Ovary (tissue), 9 donors: ENCODE results near the gene IMMP2L. TPM values are rescaled to one million over a fixed set of nuclear protein-coding genes. Genes with fewer than 3 reads are reported as not detected.

Source experiments
- DNase-seq, 5 donors: peaks; one replicate each; pipeline ENCODE4 v3.0.0-alpha.2; 2019 to 2020
- H3K27ac ChIP-seq, 2 donors: fragments of 200-600 bp; one replicate each; pipeline versions ENCODE4 v1.5.1 to v1.8.0; 2019 to 2022
- H3K27me3 ChIP-seq: fragments of 200-600 bp; one replicate; pipeline ENCODE4 v1.8.0; 2022
- H3K36me3 ChIP-seq: fragments of 200-600 bp; sonication (generic); one replicate; pipeline ENCODE4 v1.5.1; 2019
- H3K4me1 ChIP-seq: one replicate; pipeline ENCODE4 v1.8.1; 2013; ENCODE audit warnings: mild to moderate bottlenecking, moderate library complexity; ENCODE audit not compliant: insufficient read depth
- H3K4me3 ChIP-seq: fragments of 200-600 bp; sonication (generic); one replicate; pipeline ENCODE4 v1.5.1; 2017
- H3K9me3 ChIP-seq, 2 donors: fragments of 200-600 bp in 1 of 2; sonication (generic) in 1 of 2; one replicate each; pipeline versions ENCODE4 v1.5.1 to v1.8.1; 2013 to 2019; ENCODE audit warnings: mild to moderate bottlenecking in 1 of 2, moderate library complexity in 1 of 2
- CTCF ChIP-seq, 3 donors: fragments of 450-650 bp in 2 of 3; fragments of 200-600 bp in 1 of 3; IDR thresholded peaks; one replicate each; pipeline versions ENCODE4 v1.5.1 to v1.8.0; 2016 to 2022; ENCODE audit warnings: antibody characterized with exemption in 3 of 3, mild to moderate bottlenecking in 1 of 3
- EP300 ChIP-seq: sonication (generic); formaldehyde crosslinking; IDR thresholded peaks from one replicate; pipeline ENCODE4 v1.6.1; 2017; ENCODE audit warnings: antibody characterized with exemption
- POLR2A ChIP-seq: fragments of 450-650 bp; IDR thresholded peaks from one replicate; pipeline ENCODE4 v1.6.1; 2017; ENCODE audit warnings: antibody characterized with exemption, mild to moderate bottlenecking, moderate library complexity
- WGBS, 3 donors: extraction: QIAGEN DNeasy Blood & Tissue Kit in 1 of 3; methylation state at CpG; one replicate each; pipeline versions ENCODE4 v1.1.5 to v1.1.7; 2013 to 2017; 5-methylcytosine and 5-hydroxymethylcytosine counted together
- intact Hi-C, 4 donors: fragments of 100-400 bp; cut with DNase I; formaldehyde crosslinking; loops; one replicate each; pipeline versions ENCODE4 v1.11.0 to v1.15.1; 2022 to 2023
- polyA plus RNA-seq, 2 donors: library from polyadenylated mRNA; stranded (reverse); fragments of 200-250 nt in 1 of 2; fragments of 350-450 nt in 1 of 2; fragmentation: Illumina TruSeq in 1 of 2; extraction: RNeasy Lipid Tissue Mini Kit (QIAGEN cat#74804) in 1 of 2; gene quantifications; one replicate each; pipeline ENCODE4 v1.2.3, GENCODE V29; 2013 to 2014
- total RNA-seq, 7 donors: library from RNA; depleted of rRNA in 2 of 7; stranded (reverse); fragments of >200 nt in 2 of 7; fragmentation: NEBNext Ultra II Directional in 3 of 7; extraction: Animal tissue kit (Norgen Biotek cat#: 25700) in 3 of 7; gene quantifications; one replicate each; pipeline versions ENCODE4 v1.1.0 to v1.2.4, GENCODE V29; 2016 to 2023
- donor health status: DM: no; HTN: no; CAD: no; lungs with moderate emphysema.
- donor health status: DM: no; HTN: no; CAD: no.
- donor health status: Bipolar disorder and iron deficiency.
- donor health status: DM: yes; HTN: yes; CAD: no.
- donor health status: DM: no; HTN: no; CAD: no.
- donor health status: DM: yes; HTN: yes; CAD: no.

IMMP2L gene
- total and polyA plus RNA-seq, 9 donors, result 19.5 to 36.9 (median 29.9) TPM

GRCh38 chr7:111212857-111213523 is 349.3 kb downstream of the IMMP2L start:
- TF ChIP-seq POLR2A (no peak), EP300 (no peak), CTCF (IDR thresholded peaks at IDR 0.05) (no peak)
- Histone ChIP-seq H3K4me1 (no peaks in the 10 kb centered on the region), H3K9me3 (no peaks in the 10 kb centered on the region), H3K27me3 (no peaks in the 10 kb centered on the region), H3K36me3 (no peaks in the 10 kb centered on the region), H3K27ac (no peak overlapping the region), H3K4me3 (no peak overlapping the region)
- WGBS, 3 donors, result 96 to 98% (median 96%) methylated on average over 11 of the region's 11 CpGs
- no peak for DNase-seq
- intact Hi-C loops, result no loop called here

GRCh38 chr7:111210996-111211395 is 351.3 kb downstream of the IMMP2L start:
- Histone ChIP-seq H3K9me3 (no peaks in the 10 kb centered on the region), H3K4me1 (no peaks in the 10 kb centered on the region), H3K4me3 (no peak overlapping the region), H3K27ac (no peak overlapping the region), H3K27me3 (no peaks in the 10 kb centered on the region), H3K36me3 (no peaks in the 10 kb centered on the region)
- DNase-seq, result no peak
- 90 to 91% (median 91%) methylated on average over 3 of the region's 3 CpGs for WGBS, 3 donors
- TF ChIP-seq CTCF (IDR thresholded peaks at IDR 0.05) (no peak), EP300 (no peak), POLR2A (no peak)
- intact Hi-C loops, result no loop called here

GRCh38 chr7:111210043-111210442 is 352.2 kb downstream of the IMMP2L start:
- no peaks in the 10 kb centered on the region for H3K36me3 ChIP-seq
- TF ChIP-seq CTCF (IDR thresholded peaks at IDR 0.05) (no peak), POLR2A (no peak), EP300 (no peak)
- intact Hi-C loops, result no loop called here
- H3K27me3 ChIP-seq, result no peaks in the 10 kb centered on the region
- no peak overlapping the region for H3K4me3 ChIP-seq
- no peaks in the 10 kb centered on the region for H3K4me1 ChIP-seq
- no peaks in the 10 kb centered on the region for H3K9me3 ChIP-seq
- DNase-seq, result no peak
- 83 to 92% (median 86%) methylated on average over 1 of the region's 1 CpG for WGBS, 3 donors
- no peak overlapping the region for H3K27ac ChIP-seq

GRCh38 chr7:111205251-111205650 is 357.0 kb downstream of the IMMP2L start:
- no peaks in the 10 kb centered on the region for H3K36me3 ChIP-seq
- TF ChIP-seq CTCF (IDR thresholded peaks at IDR 0.05) (no peak), EP300 (no peak), POLR2A (no peak)
- no peak for DNase-seq
- H3K27me3 ChIP-seq, result no peaks in the 10 kb centered on the region
- no peaks in the 10 kb centered on the region for H3K9me3 ChIP-seq
- intact Hi-C loops, result no loop called here
- no peak overlapping the region for H3K4me3 ChIP-seq
- WGBS, 3 donors, result 63 to 72% (median 69%) methylated on average over 1 of the region's 1 CpG
- no peaks in the 10 kb centered on the region for H3K4me1 ChIP-seq
- no peak overlapping the region for H3K27ac ChIP-seq
